ENCODE results near the gene ABHD16B.

ABHD16B gene

GRCh38 chr20:63856098-63856511 lies 5.2 kb upstream of the ABHD16B start:
- TF ChIP-seq TCF12 (IDR thresholded peaks at IDR 0.05; ENCODE audit: low read depth) (no peak), ZBTB7A (IDR thresholded peaks at IDR 0.05; ENCODE audit: low read depth) (0 out of 2 replicates have a peak, but pooled peaks have one; percentile 14)

GRCh38 chr20:63857764-63858392 lies 3.4 kb upstream of the ABHD16B start:
- TF ChIP-seq CEBPB (IDR thresholded peaks at IDR 0.05) (no peak), NFIC (IDR thresholded peaks at IDR 0.05) (no peak)

DNA sequence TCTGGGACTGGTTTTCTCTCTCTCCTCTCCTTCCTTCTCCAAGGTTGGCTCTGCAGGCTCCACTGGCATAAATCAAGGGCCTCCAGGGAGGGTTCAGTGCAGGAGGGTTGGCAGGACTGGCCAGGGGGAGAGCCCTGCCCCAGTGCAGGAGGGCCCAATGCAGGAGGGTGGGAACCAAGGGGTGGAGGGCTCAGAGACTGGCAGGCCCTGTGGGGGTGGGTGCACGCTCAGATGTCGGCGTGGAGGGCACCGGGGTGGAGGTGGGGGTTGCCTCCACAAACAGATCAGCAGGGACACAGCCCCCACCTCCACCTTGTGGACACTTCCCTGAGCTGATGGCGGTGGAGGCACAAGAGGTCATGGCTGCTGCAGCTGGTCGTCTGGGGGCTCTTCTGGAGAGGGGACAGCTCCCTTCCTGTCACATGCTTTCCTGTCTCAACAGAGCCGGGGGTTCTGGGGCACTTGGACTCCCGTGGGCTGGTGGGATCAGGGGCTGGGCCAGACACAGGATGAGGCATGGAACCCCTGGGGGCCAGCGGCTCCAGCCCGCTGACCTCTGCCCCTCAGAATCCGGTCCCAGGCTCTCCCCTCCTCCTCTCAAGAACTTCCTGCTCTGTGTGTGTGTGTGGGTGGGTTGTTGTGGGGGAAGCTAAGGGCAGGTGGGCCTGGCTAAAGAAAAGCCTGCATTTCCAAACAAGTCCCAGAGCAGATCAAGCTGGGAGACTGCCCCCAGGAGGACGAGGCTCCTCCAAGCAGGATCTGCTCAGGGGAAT lies 2.7 kb upstream of the ABHD16B start:
- TF ChIP-seq RAD21 (IDR thresholded peaks at IDR 0.05; ENCODE audit: low read depth) (peak; percentile 26; the same call in 1 of the 2 replicates), EP300 (IDR thresholded peaks at IDR 0.05; ENCODE audit: borderline replicate concordance) (no peak), ZBTB7A (IDR thresholded peaks at IDR 0.05; ENCODE audit: low read depth) (0 out of 2 replicates have a peak, but pooled peaks have one; percentile 18)

DNA sequence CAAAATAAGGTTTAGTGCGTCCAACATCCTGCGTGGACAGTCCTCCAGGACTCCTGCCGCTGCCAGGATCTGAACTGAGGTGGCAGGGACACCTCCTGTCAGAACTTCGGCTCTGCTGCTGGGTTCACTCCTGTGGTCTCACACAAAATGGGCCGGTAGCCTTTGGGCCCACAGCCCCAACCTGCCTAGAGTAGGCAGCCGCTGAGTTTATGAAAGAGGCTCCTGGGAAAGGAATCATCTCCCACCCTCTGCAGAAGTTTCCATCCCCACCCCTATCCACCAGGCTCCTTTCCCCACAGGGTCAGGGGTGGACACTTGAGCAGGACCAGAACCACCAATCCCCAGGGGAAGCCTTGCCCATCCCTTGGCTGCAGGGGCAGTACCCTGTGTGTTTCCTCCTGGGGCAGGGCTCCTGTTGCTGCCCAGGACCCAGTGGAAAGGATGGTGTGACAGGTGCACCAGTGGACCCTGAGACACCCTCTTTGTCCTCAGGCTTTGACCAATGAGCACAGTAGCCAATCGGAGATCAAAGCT lies 2.1 kb upstream of the ABHD16B start:
- no peak for TF ChIP-seq CEBPB (IDR thresholded peaks at IDR 0.05)
- TF ChIP-seq REST (IDR thresholded peaks at IDR 0.05; ENCODE audit: low read depth), result no peak

- TF ChIP-seq EGR1 (IDR thresholded peaks at IDR 0.05) (no peak), TEAD4 (IDR thresholded peaks at IDR 0.05) (no peak), NFIC (IDR thresholded peaks at IDR 0.05) (no peak), TCF12 (IDR thresholded peaks at IDR 0.05; ENCODE audit: low read depth) (no peak), EP300 (IDR thresholded peaks at IDR 0.05; ENCODE audit: borderline replicate concordance) (no peak), REST (IDR thresholded peaks at IDR 0.05; ENCODE audit: low read depth) (no peak), ZBTB7A (IDR thresholded peaks at IDR 0.05; ENCODE audit: low read depth) (no peak), YY1 (IDR thresholded peaks at IDR 0.05; ENCODE audit: low read depth) (no peak), FOXM1 (IDR thresholded peaks at IDR 0.05; ENCODE audit: borderline replicate concordance, low read depth) (no peak), CREB1 (IDR thresholded peaks at IDR 0.05; ENCODE audit: low read depth) (no peak), RAD21 (IDR thresholded peaks at IDR 0.05; ENCODE audit: low read depth) (no peak)
- TF ChIP-seq, protein P1, sequence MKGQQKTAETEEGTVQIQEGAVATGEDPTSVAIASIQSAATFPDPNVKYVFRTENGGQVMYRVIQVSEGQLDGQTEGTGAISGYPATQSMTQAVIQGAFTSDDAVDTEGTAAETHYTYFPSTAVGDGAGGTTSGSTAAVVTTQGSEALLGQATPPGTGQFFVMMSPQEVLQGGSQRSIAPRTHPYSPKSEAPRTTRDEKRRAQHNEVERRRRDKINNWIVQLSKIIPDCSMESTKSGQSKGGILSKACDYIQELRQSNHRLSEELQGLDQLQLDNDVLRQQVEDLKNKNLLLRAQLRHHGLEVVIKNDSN (IDR thresholded peaks at IDR 0.05), result no peak
Observed at GRCh38 chr20:63860325-63861051, 810 bp upstream of the ABHD16B start.

DNA sequence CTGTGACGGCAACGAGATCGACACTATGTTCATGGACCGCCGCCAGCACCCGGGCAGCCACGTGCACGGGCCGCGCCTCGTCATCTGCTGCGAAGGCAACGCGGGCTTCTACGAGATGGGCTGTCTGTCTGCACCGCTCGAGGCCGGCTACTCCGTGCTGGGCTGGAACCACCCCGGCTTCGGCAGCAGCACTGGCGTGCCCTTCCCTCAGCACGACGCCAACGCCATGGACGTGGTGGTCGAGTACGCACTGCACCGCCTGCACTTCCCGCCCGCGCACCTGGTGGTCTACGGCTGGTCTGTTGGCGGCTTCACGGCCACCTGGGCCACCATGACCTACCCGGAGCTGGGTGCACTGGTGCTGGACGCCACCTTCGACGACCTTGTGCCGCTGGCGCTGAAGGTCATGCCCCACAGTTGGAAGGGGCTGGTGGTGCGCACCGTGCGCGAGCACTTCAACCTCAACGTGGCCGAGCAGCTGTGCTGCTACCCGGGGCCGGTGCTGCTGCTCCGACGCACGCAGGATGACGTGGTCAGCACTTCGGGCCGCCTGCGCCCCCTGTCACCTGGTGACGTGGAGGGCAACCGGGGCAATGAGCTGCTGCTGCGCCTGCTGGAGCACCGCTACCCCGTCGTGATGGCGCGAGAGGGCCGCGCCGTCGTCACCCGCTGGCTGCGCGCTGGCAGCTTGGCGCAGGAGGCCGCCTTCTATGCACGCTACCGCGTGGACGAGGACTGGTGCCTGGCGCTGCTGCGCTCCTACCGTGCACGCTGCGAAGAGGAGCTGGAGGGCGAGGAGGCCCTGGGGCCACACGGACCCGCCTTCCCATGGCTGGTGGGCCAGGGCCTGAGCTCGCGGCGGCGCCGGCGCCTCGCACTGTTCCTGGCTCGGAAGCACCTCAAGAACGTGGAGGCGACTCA lies 943 bp downstream of the ABHD16B start:
- no peak for TF ChIP-seq YY1 (IDR thresholded peaks at IDR 0.05; ENCODE audit: low read depth)
- TF ChIP-seq TAF1 (IDR thresholded peaks at IDR 0.05; ENCODE audit: low read depth), result no peak
- TF ChIP-seq EGR1 (IDR thresholded peaks at IDR 0.05), result no peak
- TF ChIP-seq RAD21 (IDR thresholded peaks at IDR 0.05; ENCODE audit: low read depth), result no peak
- TF ChIP-seq EP300 (IDR thresholded peaks at IDR 0.05; ENCODE audit: borderline replicate concordance), result no peak
- TF ChIP-seq FOXM1 (IDR thresholded peaks at IDR 0.05; ENCODE audit: borderline replicate concordance, low read depth), result no peak
- no peak for TF ChIP-seq ZBTB7A (IDR thresholded peaks at IDR 0.05; ENCODE audit: low read depth)
- TF ChIP-seq CREB1 (IDR thresholded peaks at IDR 0.05; ENCODE audit: low read depth), result no peak
